Measurements from ENCODE around the gene SMCO2.

The SMCO2 gene

DNA sequence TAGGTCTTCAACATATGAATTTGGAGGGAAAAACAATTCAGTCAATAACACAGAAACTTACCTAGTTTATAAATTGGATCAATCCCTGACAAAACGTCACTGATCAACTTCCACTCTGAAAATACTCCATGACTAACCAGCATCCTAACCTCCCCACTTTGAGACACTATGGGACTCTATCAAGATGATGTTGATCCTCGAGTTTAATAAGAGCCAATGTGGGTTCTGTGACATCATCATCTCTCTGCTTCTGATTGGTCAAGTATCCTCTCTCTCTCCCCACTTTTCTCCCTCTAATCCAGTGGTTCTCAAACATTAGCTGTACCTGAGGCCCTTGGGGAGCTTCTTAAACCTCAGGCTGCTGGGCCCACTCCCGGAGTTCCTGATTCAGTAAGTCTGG, at the start of gene SMCO2:
Gene SMCO2, plus strand, starts transcription at position 301 of the 400 bp plus-strand sequence. CDS start 23,896 bp downstream, outside the sequence.
- DNase-seq: no peak

- DNase-seq: no peak
These were observed 48.1 kb upstream of the SMCO2 start for GRCh38 chr12:27398466-27398865.

DNA sequence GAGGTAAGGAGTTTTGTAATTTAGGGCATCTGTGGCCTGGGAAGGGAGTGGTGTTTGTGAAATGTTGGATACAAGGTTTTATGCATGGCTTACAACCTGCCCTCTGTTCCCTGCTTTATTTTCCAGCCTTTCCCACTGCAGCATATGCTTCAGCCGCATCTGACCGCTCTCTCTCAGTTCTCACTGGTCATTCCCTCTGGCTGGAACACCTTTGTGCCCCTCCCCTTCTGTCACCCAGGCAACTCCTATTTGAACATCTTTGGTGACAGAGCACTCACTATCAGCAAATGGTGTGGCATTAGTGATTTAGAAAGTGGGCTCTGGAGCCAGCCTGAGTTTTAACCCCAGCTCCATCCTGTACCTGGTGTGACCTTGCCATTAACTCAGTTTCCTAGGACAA, 47.5 kb upstream of the SMCO2 start:
- DNase-seq: no peak

- no peak for DNase-seq
These were observed 45.6 kb upstream of the SMCO2 start for GRCh38 chr12:27400856-27401354.

DNA sequence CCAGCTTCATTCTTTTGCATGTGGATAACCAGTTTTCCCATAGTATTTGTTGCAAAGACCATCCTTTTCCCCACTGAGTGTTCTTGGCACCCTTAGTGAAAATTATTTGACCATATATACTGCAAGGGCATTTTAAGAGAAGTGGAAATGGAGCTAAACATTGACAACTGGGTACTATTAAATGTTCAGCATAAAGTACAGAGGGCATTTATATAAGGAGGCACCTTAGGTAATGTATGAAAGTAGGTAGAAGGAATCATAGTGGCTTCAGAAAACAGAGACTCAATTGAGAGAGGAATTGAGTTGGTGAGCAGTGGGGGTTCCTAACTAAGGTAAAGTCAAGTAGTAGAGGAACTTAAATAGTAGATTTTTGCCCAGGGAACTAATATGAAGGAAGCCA, 34.5 kb upstream of the SMCO2 start:
- no peak for DNase-seq

- DNase-seq: no peak
These were observed 23.8 kb upstream of the SMCO2 start for GRCh38 chr12:27422697-27423096.

- DNase-seq: no peak
These were observed 21.8 kb upstream of the SMCO2 start for GRCh38 chr12:27424631-27425230.

GRCh38 chr12:27425306-27425705, 21.2 kb upstream of the SMCO2 start:
- DNase-seq: no peak

- no peak for DNase-seq
These were observed 19.6 kb upstream of the SMCO2 start for GRCh38 chr12:27426743-27427487.

- DNase-seq: no peak
These were observed 18.7 kb upstream of the SMCO2 start for GRCh38 chr12:27427824-27428223.

GRCh38 chr12:27428466-27428865, 18.1 kb upstream of the SMCO2 start:
- no peak for DNase-seq

DNA sequence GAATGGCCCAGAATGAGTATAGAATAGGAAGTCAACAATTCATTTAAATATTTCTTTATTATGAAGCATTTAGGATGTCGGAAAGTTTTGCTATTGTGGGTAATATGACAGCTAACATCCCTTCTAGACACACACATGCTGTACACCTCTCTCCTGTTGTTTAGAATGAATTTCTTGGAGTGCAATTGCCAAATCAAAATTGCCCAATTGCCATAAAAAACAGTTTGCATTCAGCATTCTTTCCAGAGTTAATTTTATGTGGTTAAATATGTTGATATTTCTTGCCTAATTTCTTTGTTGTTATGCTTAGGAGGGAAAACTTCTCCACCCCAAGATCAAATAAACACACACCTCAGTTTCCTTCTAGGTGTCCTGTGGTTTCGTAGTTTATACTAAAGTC, 16.9 kb upstream of the SMCO2 start:
- DNase-seq: no peak

DNA sequence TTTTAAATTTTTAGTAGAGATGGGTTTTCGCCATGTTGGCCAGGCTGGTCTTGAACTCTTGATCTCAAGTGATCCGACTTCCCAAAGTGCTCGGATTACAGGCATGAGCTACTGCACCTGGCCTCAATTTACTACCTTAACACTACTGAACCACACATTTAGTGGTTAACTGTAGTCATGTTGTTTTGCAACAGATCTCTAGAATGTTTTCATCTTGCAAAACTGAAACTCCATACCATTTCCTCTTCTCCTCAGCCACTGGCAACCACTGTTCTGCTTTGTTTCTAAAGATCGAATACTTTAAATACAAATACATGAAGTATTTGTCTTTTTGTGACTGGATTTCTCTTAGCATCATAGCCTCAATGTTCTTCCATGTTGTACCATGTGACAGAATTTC, 15.4 kb upstream of the SMCO2 start:
- DNase-seq: no peak

DNA sequence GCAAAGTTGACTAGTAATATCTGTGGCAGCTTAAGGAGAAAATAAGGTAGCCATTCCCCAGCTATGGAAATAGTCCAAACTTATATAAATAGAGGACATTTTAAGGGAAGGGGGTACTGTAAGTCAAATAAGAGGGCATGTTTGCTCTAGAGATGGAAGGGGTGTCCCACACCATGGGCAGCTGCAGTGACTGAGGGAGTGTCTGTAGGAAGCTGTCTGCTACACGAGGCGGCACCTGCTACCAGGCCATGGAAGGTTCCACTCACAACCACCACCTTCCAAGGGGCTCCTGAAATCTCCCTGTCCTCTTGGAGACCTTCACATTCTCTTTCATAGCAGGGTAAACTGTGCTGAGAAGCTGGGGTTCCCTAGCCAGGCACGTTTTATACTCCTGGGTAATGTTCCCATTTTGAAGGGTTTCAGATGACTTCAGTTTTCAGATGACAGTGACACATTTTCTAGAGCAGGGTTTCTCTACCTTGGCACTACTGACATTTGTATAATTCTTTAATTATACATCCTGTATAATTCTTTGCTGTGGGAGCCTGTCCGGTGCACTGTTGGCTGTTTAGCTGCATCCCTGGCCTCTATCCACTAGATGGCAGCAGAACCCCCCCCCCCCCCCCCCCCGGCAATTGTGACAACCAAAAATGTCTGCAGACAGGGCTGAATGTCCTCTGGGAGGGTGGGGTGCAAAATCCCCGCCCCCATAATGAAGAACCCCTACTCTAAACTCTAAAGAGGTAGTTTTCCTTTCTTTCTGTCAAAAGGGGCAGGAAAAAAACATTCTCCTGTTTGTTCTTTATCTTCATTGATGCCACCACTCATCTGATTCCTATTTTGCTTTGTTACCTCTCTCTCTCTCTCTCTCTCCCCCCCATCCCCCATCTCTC, 11.6 kb upstream of the SMCO2 start:
- no peak for DNase-seq

DNA sequence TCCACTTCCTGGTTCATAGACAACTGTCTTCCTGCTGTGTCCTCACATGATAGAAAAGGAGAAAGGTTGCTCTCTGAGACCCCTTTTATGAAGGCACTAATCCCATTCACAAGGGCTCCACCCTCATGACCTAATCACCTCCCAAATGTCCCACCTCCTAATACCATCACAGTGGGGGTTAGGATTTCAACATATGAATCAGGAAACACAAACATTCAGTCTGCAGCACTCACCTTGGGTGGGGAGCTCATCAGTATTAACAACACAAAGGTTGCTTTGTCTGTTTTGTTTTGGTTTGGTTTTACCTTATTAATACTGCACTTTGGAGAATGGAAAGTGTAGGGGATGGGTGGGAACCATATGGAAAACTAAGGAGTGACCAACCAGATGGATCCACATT, 10.5 kb upstream of the SMCO2 start:
- DNase-seq: no peak

DNA sequence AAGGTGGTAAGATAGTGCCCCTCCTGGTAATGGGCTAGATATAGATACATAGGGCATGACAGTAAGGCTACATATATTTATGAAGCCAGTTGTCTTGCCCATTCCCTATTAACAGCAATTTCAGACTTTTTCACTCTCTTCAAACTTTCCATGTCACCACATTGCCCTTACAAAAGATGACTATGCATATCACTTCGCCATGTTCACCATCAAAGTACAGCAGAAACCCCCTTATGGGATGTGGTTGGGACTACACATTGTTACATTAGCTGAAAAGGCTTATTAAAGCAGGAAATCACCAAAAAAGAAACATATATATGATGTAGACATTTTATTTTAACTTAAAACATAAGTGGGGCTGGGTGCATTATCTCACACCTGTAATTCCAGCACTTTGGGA, 9.8 kb upstream of the SMCO2 start:
- no peak for DNase-seq

DNA sequence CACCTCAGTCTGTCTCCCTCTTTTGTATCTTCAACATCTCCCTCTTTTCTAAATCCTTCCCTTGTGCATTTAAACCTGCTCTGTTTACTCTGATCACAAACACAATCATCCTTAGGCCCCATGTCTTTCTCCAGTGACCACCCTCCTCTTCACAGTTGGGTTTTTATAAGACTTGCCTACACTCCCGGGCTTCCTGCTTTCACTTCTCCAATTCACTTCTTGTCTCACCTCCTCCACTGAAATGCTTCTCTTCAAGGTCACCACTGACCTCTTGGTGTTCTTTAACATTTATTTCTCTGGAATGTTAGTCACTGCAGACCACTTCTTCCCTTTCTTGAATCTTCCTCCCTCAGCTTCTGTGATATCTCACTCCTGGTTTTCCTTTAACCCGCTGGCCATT, 8.7 kb upstream of the SMCO2 start:
- no peak for DNase-seq

- DNase-seq: no peak
These were observed 1.2 kb downstream of the SMCO2 start for GRCh38 chr12:27447761-27448160.

GRCh38 chr12:27449026-27449425, 2.5 kb downstream of the SMCO2 start:
- DNase-seq: no peak

- DNase-seq: no peak
These were observed 3.5 kb downstream of the SMCO2 start for GRCh38 chr12:27449893-27450534.

GRCh38 chr12:27451036-27451825, 4.7 kb downstream of the SMCO2 start:
- no peak for DNase-seq

DNA sequence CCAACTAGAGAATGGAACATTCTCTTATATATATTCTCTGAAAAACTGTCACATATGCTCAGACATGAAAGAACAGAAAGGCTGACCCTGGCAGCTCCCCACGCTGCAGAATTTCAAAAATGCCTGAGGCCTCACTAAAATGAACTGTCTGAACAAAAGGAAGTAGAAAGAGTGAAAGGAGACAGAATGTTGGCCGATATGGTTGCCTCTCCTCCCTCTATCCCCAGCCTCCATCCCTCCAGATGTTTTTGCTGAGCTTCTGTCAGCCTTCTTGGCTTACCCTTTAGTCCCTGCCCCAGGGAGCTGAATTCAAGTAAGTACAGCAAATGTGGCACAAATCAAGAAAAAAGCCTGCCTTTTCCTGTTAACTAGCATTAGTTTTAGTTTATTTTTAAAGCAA, 6.9 kb downstream of the SMCO2 start:
- no peak for DNase-seq
